Sigmoid colon (tissue), 7 donors: ENCODE measurements around the gene POU2F2. TPM values are rescaled to one million over a fixed set of nuclear protein-coding genes. Genes with fewer than 3 reads are reported as not detected.
A peak's percentile ranks its signal among the peaks of the same experiment; 100 is the strongest.

ENCODE experiments used
- DNase-seq: peaks from one replicate; pipeline ENCODE4 v3.0.0-alpha.2; 2019
- H3K27ac ChIP-seq, 4 donors: fragments of 200-600 bp; sonication (generic); one replicate each; pipeline ENCODE4 v1.5.1; 2016 to 2019; ENCODE audit warnings: mild to moderate bottlenecking in 1 of 4
- H3K27me3 ChIP-seq, 3 donors: fragments of 200-600 bp; sonication (generic); one replicate each; pipeline ENCODE4 v1.5.1; 2019; ENCODE audit warnings: mild to moderate bottlenecking in 1 of 3
- H3K36me3 ChIP-seq, 4 donors: fragments of 200-600 bp; sonication (generic); one replicate each; pipeline ENCODE4 v1.5.1; 2016 to 2019
- H3K4me1 ChIP-seq, 4 donors: fragments of 200-600 bp; sonication (generic); one replicate each; pipeline ENCODE4 v1.5.1; 2017 to 2019
- H3K4me3 ChIP-seq, 4 donors: fragments of 200-600 bp; sonication (generic); one replicate each; pipeline ENCODE4 v1.5.1; 2017 to 2019; ENCODE audit warnings: mild to moderate bottlenecking in 2 of 4, moderate library complexity in 1 of 4
- H3K9me3 ChIP-seq, 4 donors: fragments of 200-600 bp in 3 of 4; sonication (generic) in 3 of 4; one replicate each; pipeline versions ENCODE4 v1.5.1 to v1.6.1; 2013 to 2019
- CTCF ChIP-seq, 4 experiments: fragments of 450-650 bp in 3 of 4; fragments of 200-600 bp in 1 of 4; IDR thresholded peaks; one replicate each; pipeline ENCODE4 v1.5.1; 2016 to 2019; ENCODE audit warnings: antibody characterized with exemption in 4 of 4, mild to moderate bottlenecking in 3 of 4, moderate library complexity in 2 of 4
- EP300 ChIP-seq, 4 donors: sonication (generic); formaldehyde crosslinking; IDR thresholded peaks; one replicate each; pipeline ENCODE4 v1.6.1; 2017; ENCODE audit warnings: antibody characterized with exemption in 4 of 4
- POLR2A ChIP-seq, 2 donors: fragments of 450-650 bp; IDR thresholded peaks; one replicate each; pipeline ENCODE4 v1.6.1; 2016; ENCODE audit warnings: antibody characterized with exemption in 2 of 2, mild to moderate bottlenecking in 2 of 2, moderate library complexity in 2 of 2
- POLR2AphosphoS5 ChIP-seq, 4 donors: sonication (generic); formaldehyde crosslinking; IDR thresholded peaks; one replicate each; pipeline ENCODE4 v1.6.1; 2017; ENCODE audit warnings: antibody characterized with exemption in 4 of 4
- WGBS, 2 donors: extraction: QIAGEN DNeasy Blood & Tissue Kit; methylation state at CpG; one replicate each; pipeline ENCODE4 v1.1.7; 2013; 5-methylcytosine and 5-hydroxymethylcytosine counted together
- intact Hi-C: fragments of 100-400 bp; cut with DNase I; formaldehyde crosslinking; loops from one replicate; pipeline ENCODE4 v1.15.1; 2023
- polyA plus RNA-seq, 3 donors: library from polyadenylated mRNA; stranded (reverse); fragments of 200-250 nt; gene quantifications; one replicate each; pipeline ENCODE4 v1.2.3, GENCODE V29; 2013
- total RNA-seq, 4 donors: library from RNA; depleted of rRNA; stranded (reverse); fragments of >200 nt; gene quantifications; one replicate each; pipeline ENCODE4 v1.1.0, GENCODE V29; 2016
- donor health status: healthy with polysubstance abuse.
- donor health status: Bipolar disorder and iron deficiency.
- donor health status: healthy.

POU2F2 gene
- total and polyA plus RNA-seq, 7 donors, result 0.60 to 19.0 (median 2.5) TPM

- no peak overlapping the region for H3K27ac ChIP-seq
- H3K27me3 ChIP-seq, result no peaks in the 10 kb centered on the region
- no peaks in the 10 kb centered on the region for H3K9me3 ChIP-seq
- TF ChIP-seq CTCF (IDR thresholded peaks at IDR 0.05) (no peak), POLR2AphosphoS5 (IDR thresholded peaks at IDR 0.05) (no peak), POLR2A (IDR thresholded peaks at IDR 0.05) (no peak)
- DNase-seq, result no peak
- intact Hi-C loops, result no loop called here
- WGBS, 2 donors, result 84 to 91% methylated on average over 16 of the region's 16 CpGs
- no peak overlapping the region for H3K4me3 ChIP-seq
- H3K36me3 ChIP-seq, result peaks cover 16 to 51% (median 30%) of the 10 kb centered on the region in 4 donors
- H3K4me1 ChIP-seq, result peaks cover 0 to 28% (median 22%) of the 10 kb centered on the region in 4 donors
These were observed 53.0 kb downstream of the POU2F2 start for GRCh38 chr19:42079276-42079669.

- peaks cover 0 to 28% (median 22%) of the 10 kb centered on the region in 4 donors for H3K4me1 ChIP-seq
- no peaks in the 10 kb centered on the region for H3K27me3 ChIP-seq
- intact Hi-C loops, result no loop called here
- H3K9me3 ChIP-seq, result no peaks in the 10 kb centered on the region
- no peak for DNase-seq
- no peak for TF ChIP-seq POLR2A (IDR thresholded peaks at IDR 0.05)
- no peak overlapping the region for H3K27ac ChIP-seq
- no peak overlapping the region for H3K4me3 ChIP-seq
- H3K36me3 ChIP-seq, result peaks cover 16 to 47% (median 30%) of the 10 kb centered on the region in 4 donors
- WGBS, 2 donors, result 67 to 82% methylated on average over 15 of the region's 15 CpGs
These were observed 53.5 kb downstream of the POU2F2 start for GRCh38 chr19:42078538-42079275.

GRCh38 chr19:42078058-42078457 is 54.2 kb downstream of the POU2F2 start:
- Histone ChIP-seq H3K4me3 (no peak overlapping the region), H3K27me3 (no peaks in the 10 kb centered on the region), H3K36me3 (peaks cover 16 to 45% (median 30%) of the 10 kb centered on the region in 4 donors), H3K27ac (no peak overlapping the region), H3K9me3 (no peaks in the 10 kb centered on the region), H3K4me1 (peaks cover 0 to 28% (median 22%) of the 10 kb centered on the region in 4 donors)
- intact Hi-C loops, result no loop called here
- TF ChIP-seq EP300 (IDR thresholded peaks at IDR 0.05) (no peak), CTCF (IDR thresholded peaks at IDR 0.05) (no peak), POLR2A (IDR thresholded peaks at IDR 0.05) (no peak), POLR2AphosphoS5 (IDR thresholded peaks at IDR 0.05) (no peak)
- DNase-seq, result no peak
- WGBS, 2 donors, result 91 to 97% methylated on average over 1 of the region's 1 CpG

GRCh38 chr19:42076380-42076944 is 55.8 kb downstream of the POU2F2 start:
- H3K4me3 ChIP-seq, result peak overlapping the region; percentile 54 to 99 (median 92)
- intact Hi-C loops, result no loop called here
- TF ChIP-seq CTCF (IDR thresholded peaks at IDR 0.05), result no peak
- no peak for TF ChIP-seq POLR2A (IDR thresholded peaks at IDR 0.05)
- no peak for TF ChIP-seq POLR2AphosphoS5 (IDR thresholded peaks at IDR 0.05)
- TF ChIP-seq EP300 (IDR thresholded peaks at IDR 0.05), result no peak
- no peak for DNase-seq
- peak overlapping the region; percentile 90 to 97 (median 96) for H3K27ac ChIP-seq
- no peaks in the 10 kb centered on the region for H3K9me3 ChIP-seq
- H3K4me1 ChIP-seq, result peaks cover 0 to 28% (median 22%) of the 10 kb centered on the region in 4 donors
- H3K27me3 ChIP-seq, result no peaks in the 10 kb centered on the region
- H3K36me3 ChIP-seq, result peaks cover 16 to 32% (median 28%) of the 10 kb centered on the region in 4 donors
- 1% methylated on average over 33 of the region's 33 CpGs for WGBS, 2 donors

- TF ChIP-seq CTCF (IDR thresholded peaks at IDR 0.05) (no peak), EP300 (IDR thresholded peaks at IDR 0.05) (no peak), POLR2A (IDR thresholded peaks at IDR 0.05) (peak; percentile 77 to 79), POLR2AphosphoS5 (IDR thresholded peaks at IDR 0.05) (peak; percentile 91 to 94 (median 94))
- peak within 1 kb of the TSS; percentile 90 to 97 (median 96) for H3K27ac ChIP-seq
- no peaks in the 10 kb centered on the region for H3K9me3 ChIP-seq
- WGBS, 2 donors, result 0 to 1% methylated on average over 80 of the region's 80 CpGs
- DNase-seq, result peak; percentile 100
- peaks cover 15 to 25% (median 21%) of the 10 kb centered on the region in 4 donors for H3K36me3 ChIP-seq
- H3K4me3 ChIP-seq, result peak within 1 kb of the TSS; percentile 54 to 99 (median 92)
- intact Hi-C loops, result no loop called here
- H3K27me3 ChIP-seq, result no peaks in the 10 kb centered on the region
- H3K4me1 ChIP-seq, result peaks cover 0 to 28% (median 23%) of the 10 kb centered on the region in 4 donors
These were observed 56.4 kb downstream of the POU2F2 start, which contains the start of gene ZNF574 for GRCh38 chr19:42075616-42076379. ZNF574 (plus strand) TSS chr19:42076166; CDS start chr19:42078607, 2,441 bp downstream.
